Embryonic facial prominence (tissue), 1 donor: Measurements from ENCODE around the gene FAM169A.
"Not testable (repeated sequence)": the region's sequence is repeated elsewhere in the genome, so short reads cannot be mapped to it uniquely, and the experiment has no call there.

ENCODE experiments used
- DNase-seq: peaks from one replicate; pipeline ENCODE4 v3.0.0-alpha.2; 2016; ENCODE audit errors: extremely low spot score

Gene FAM169A

GRCh38 chr5:74798977-74799911 lies 66.9 kb downstream of the FAM169A start:
- no peak for DNase-seq

GRCh38 chr5:74791669-74792068 lies 74.5 kb downstream of the FAM169A start:
- not testable (repeated sequence) for DNase-seq

- DNase-seq: no peak
Observed at GRCh38 chr5:74787424-74787823, 78.8 kb downstream of the FAM169A start.

GRCh38 chr5:74786851-74787250 lies 79.3 kb downstream of the FAM169A start:
- no peak for DNase-seq

GRCh38 chr5:74778609-74779008 lies 87.6 kb downstream of the FAM169A start:
- no peak for DNase-seq

GRCh38 chr5:74772359-74772758 lies 93.8 kb downstream of the FAM169A start:
- no peak for DNase-seq

- no peak for DNase-seq
Observed at GRCh38 chr5:74767579-74767913, 98.6 kb downstream of the FAM169A start.

GRCh38 chr5:74766849-74767578 lies 99.2 kb downstream of the FAM169A start, which contains the start of the genes GFM2 and NSA2:
GFM2 (minus strand) TSS chr5:74767117; CDS start chr5:74763742, 3,375 bp downstream.
NSA2 (plus strand) TSS chr5:74767249; CDS start chr5:74767361, 112 bp downstream.
- peak; percentile 93 for DNase-seq

- peak; percentile 18 for DNase-seq
Observed at GRCh38 chr5:74766418-74766848, 99.8 kb downstream of the FAM169A start.

GRCh38 chr5:74765929-74766328 lies 100.3 kb downstream of the FAM169A start:
- DNase-seq: no peak

- DNase-seq: no peak
Observed at GRCh38 chr5:74765201-74765600, 101.0 kb downstream of the FAM169A start.

- no peak for DNase-seq
Observed at GRCh38 chr5:74763504-74763903, 102.7 kb downstream of the FAM169A start.

- no peak for DNase-seq
Observed at GRCh38 chr5:74762599-74762998, 103.6 kb downstream of the FAM169A start.

GRCh38 chr5:74761241-74761640 lies 104.9 kb downstream of the FAM169A start:
- no peak for DNase-seq

GRCh38 chr5:74748742-74749141 lies 117.4 kb downstream of the FAM169A start:
- not testable (repeated sequence) for DNase-seq

GRCh38 chr5:74738406-74738805 lies 127.8 kb downstream of the FAM169A start:
- DNase-seq: no peak

- no peak for DNase-seq
Observed at GRCh38 chr5:74736759-74737158, 129.4 kb downstream of the FAM169A start.
